Stomach (tissue), 4 donors: ENCODE data around the gene VAMP3.
"Not testable (repeated sequence)": the region's sequence is repeated elsewhere in the genome, so short reads cannot be mapped to it uniquely, and the experiment has no call there.

Source experiments
- CTCF ChIP-seq, 7 experiments: fragments of 450-650 bp in 4 of 7; fragments of 200-600 bp in 3 of 7; sonication (generic) in 3 of 7; IDR thresholded peaks; one replicate each; pipeline ENCODE4 v1.5.1; 2016 to 2019; ENCODE audit warnings: antibody characterized with exemption in 7 of 7, control low read depth in 2 of 7, mild to moderate bottlenecking in 1 of 7
- EP300 ChIP-seq: sonication (generic); formaldehyde crosslinking; IDR thresholded peaks from one replicate; pipeline ENCODE4 v1.6.1; 2017; ENCODE audit warnings: antibody characterized with exemption
- POLR2A ChIP-seq, 4 donors: fragments of 450-650 bp; IDR thresholded peaks; one replicate each; pipeline ENCODE4 v1.6.1; 2016; ENCODE audit warnings: antibody characterized with exemption in 4 of 4, control low read depth in 2 of 4, mild to moderate bottlenecking in 1 of 4, moderate library complexity in 1 of 4
- POLR2AphosphoS5 ChIP-seq, 3 donors: sonication (generic); formaldehyde crosslinking; IDR thresholded peaks; one replicate each; pipeline ENCODE4 v1.6.1; 2016; ENCODE audit warnings: antibody characterized with exemption in 3 of 3

- TF ChIP-seq CTCF (IDR thresholded peaks at IDR 0.05); POLR2AphosphoS5 (IDR thresholded peaks at IDR 0.05); POLR2A (IDR thresholded peaks at IDR 0.05); EP300: not testable (repeated sequence)
Observed at GRCh38 chr1:7791027-7791426, 19.9 kb downstream of the VAMP3 start.
